HL-60/S4 treated with phorbol 12-myristate 13-acetate at 8.2 ng/mL for 4 days and 3 days (cell line): Measurements from ENCODE around the gene TMEM253.

Source experiments
- in situ Hi-C: fragments of 300-500 bp; cut with MboI; formaldehyde crosslinking; loops from 2 replicates; pipeline ENCODE4 v1.15.0; 2022; ENCODE audit warnings: low sequenced_read_pairs

The TMEM253 gene

DNA sequence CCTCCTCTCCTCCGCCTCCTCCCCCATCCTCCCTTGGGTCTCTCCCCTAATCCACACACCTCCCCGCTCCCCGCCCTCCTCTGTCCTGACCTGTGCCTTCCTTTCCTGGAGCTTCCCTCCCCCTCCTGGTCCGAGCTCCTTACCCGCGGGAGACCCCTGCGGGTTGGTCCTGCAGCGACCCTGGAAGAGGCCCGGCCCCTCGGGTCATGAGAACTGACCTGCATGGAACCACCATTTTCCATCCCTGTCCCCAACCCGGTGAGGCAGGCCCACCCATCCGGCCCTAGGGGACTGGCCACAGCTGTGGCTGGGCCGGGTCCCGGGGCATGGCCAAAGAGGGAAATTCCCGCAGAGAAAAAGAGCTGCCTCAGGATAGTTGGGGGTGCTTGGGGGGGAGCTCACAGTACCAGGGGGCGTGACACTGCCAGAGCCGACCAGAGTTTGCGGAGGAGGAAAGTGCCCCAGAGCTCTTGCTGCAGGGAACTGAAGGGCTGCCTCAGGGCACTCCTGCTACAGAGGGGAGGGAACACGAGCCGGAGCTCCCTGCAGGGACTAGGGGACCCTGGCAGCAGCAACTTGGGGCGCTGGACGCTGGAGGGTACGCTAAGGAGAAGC, 30.1 kb upstream of the TMEM253 start:
- in situ Hi-C loops = no loop called here

- in situ Hi-C loops = no loop called here
Observed at GRCh38 chr14:21071225-21072030, 29.4 kb upstream of the TMEM253 start.

- in situ Hi-C loops = no loop called here
Observed at GRCh38 chr14:21072031-21072473, 28.8 kb upstream of the TMEM253 start.

DNA sequence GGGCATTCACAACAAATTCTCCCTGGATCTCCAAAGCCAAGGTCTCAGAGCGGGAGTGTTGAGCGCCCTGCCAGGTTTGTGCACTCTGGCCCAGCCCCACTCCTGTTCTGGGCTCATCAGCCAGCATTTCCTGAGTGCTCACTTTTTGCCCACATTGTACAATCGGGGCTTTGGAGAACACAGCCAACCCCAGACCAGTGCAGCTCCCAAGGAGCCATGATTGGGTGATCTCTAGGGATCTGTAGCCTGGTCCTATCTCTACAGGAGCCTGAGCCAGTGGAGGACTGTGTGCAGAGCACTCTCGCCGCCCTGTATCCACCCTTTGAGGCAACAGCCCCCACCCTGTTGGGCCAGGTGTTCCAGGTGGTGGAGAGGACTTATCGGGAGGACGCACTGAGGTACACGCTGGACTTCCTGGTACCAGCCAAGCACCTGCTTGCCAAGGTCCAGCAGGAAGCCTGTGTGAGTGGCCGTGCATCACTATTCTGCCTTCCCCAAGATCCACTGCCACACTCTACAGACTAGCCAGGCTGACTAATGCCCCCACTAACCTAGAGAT, 28.0 kb upstream of the TMEM253 start:
- in situ Hi-C loops = no loop called here

DNA sequence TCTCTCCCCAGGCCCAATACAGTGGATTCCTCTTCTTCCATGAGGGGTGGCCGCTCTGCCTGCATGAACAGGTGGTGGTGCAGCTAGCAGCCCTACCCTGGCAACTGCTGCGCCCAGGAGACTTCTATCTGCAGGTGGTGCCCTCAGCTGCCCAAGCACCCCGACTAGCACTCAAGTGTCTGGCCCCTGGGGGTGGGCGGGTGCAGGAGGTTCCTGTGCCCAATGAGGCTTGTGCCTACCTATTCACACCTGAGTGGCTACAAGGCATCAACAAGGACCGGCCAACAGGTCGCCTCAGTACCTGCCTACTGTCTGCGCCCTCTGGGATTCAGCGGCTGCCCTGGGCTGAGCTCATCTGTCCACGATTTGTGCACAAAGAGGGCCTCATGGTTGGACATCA, 26.9 kb upstream of the TMEM253 start:
- in situ Hi-C loops = no loop called here

- in situ Hi-C loops = no loop called here
Observed at GRCh38 chr14:21074398-21075272, 26.2 kb upstream of the TMEM253 start.

- in situ Hi-C loops = no loop called here
Observed at GRCh38 chr14:21075719-21076437, 25.0 kb upstream of the TMEM253 start.

DNA sequence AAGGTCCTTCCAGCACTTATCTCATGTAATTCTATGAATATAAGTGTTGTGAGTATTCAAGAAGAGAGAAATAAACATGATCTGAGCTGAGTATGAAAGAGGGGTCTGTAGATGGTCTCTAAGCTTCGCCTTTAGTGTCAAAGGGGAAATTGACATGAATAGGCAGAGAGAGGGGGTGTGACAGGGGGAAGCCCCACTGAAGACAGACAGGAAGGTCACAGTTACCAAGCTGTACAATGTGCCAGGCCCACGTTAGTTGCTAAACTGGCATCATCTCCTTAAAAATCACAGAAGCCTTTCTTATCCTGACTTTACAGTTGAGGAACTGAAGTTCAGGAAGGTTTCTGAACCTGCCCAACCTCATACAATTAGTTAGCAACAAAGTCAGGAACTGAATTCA, 23.2 kb upstream of the TMEM253 start:
- in situ Hi-C loops = no loop called here

GRCh38 chr14:21078287-21078686, 22.6 kb upstream of the TMEM253 start:
- in situ Hi-C loops = no loop called here

DNA sequence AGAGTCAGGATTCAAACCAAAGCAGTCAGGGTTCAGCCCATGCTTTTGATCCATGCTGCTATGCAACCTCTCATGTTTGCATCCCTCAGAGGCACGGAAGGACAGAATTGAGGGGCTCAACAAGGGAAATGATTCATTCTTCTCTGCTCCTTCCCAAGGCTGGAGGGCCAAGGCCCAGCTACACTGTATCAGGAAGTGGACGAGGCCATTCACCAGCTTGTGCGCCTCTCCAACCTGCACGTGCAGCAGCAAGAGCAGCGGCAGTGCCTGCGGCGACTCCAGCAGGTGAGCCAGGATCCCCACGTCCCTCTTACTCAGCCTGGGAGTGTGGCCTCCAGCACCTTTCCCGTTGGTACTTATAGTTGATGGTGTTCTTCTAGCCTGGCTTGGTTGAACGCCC, 22.1 kb upstream of the TMEM253 start:
- in situ Hi-C loops = no loop called here

GRCh38 chr14:21081521-21082142, 19.2 kb upstream of the TMEM253 start:
- in situ Hi-C loops = no loop called here

- in situ Hi-C loops = no loop called here
Observed at GRCh38 chr14:21083565-21084325, 17.1 kb upstream of the TMEM253 start.

- in situ Hi-C loops = no loop called here
Observed at GRCh38 chr14:21084396-21084795, 16.5 kb upstream of the TMEM253 start.

DNA sequence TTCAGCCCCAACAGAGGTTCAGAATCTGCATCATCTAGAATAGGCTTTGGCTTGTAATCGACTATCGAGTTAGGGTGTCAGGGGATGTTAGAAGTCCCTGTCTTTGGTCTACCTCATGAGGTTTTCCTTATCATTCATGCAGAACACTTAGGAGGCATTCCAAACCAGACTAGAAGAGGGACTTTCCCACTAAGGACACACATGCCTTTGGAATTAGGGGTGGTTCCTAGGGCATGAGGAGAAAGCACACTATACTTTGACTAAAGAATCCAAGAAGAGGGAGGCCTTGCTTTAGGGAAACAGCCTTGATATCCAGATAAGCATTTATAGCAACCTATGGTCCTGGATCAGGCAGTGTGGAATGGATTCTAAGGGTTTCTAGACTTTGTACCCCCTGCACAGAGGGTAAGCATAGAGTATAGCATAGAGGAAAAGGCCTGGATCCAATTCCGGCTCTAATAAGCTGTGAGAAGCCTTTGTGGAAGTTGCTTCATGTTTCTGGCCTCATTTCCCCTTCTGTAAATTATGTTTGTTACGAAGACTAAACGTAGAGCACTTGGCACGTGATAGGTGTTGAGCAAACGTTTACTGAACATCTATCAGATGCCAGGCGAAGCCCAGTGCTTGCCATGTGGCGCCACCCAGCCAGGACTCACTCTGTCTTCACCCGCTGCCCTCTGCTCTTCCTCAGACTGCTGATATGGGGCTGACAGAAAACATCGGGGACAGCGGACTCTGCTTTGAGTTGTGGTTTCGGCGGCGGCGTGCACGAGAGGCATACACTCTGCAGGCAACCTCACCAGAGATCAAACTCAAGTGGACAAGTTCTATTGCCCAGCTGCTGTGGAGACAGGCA, 15.6 kb upstream of the TMEM253 start:
- in situ Hi-C loops = no loop called here

GRCh38 chr14:21086908-21087293, 14.0 kb upstream of the TMEM253 start:
- in situ Hi-C loops = no loop called here

GRCh38 chr14:21087294-21088091, 13.4 kb upstream of the TMEM253 start:
- in situ Hi-C loops = no loop called here

DNA sequence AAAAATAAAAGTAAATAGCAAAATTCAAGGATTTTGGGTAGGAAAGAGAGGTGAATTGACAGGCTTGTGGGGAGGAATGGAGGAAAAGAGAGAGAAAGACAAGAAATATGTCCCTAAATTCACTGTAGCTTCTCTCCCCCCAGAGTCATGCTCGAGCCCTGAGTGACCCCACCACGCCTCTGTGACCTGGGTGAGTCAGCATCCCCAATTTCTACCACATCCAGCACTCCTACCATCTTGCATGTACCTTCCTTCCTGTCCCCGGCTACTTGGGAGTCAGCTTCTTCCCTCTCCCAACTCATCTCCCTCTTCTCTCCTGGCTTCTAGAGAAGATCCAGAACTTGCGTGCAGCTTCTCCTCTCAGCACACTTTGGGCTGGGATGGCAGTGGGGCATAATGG, 12.2 kb upstream of the TMEM253 start:
- in situ Hi-C loops = no loop called here

DNA sequence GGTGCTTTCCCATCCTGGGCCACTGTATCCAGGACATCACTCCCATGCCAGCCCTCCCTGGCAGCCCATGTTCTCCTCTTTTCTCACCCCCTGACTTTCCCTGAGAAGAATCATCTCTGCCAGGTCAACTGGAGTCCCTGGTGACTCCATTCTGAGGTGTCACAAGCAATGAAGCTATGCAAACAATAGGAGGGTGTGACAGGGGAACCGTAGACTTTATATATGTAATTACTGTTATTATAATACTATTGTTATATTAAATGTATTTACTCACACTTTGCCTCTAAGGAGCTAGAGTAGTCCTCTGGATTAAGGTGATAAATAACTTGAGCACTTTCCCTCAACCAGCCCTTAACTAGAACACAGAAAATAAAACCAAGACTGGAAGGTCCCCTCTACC, 11.6 kb upstream of the TMEM253 start:
- in situ Hi-C loops = no loop called here
